Neural cell (in vitro differentiated cells): Measurements from ENCODE around the gene CHST8. TPM values are rescaled to one million over a fixed set of nuclear protein-coding genes. Genes with fewer than 3 reads are reported as not detected.

ENCODE experiments used
- H2AFZ ChIP-seq: fragments of 200-600, 300-800 bp; sonication (generic), shearing (Covaris generic); 2 replicates; pipeline ENCODE4 v1.6.0; 2014; ENCODE audit warnings: low read depth, mild to moderate bottlenecking, antibody characterized with exemption, low read length, moderate library complexity
- H3F3A ChIP-seq: fragments of 200-600 bp; shearing (Covaris generic); 2 replicates; pipeline ENCODE4 v1.6.1; 2016; ENCODE audit warnings: mild to moderate bottlenecking, moderate library complexity, mixed read lengths, antibody characterized with exemption, low read length; ENCODE audit not compliant: insufficient read depth, poor library complexity, severe bottlenecking
- H3K27ac ChIP-seq: fragments of 200-600, 300-800 bp; sonication (generic), shearing (Covaris generic); 2 replicates; pipeline ENCODE4 v1.5.1; 2014; ENCODE audit warnings: mild to moderate bottlenecking, low read length, moderate library complexity
- H3K27me3 ChIP-seq: fragments of 300-800, 200-600 bp; sonication (generic), shearing (Covaris generic); 2 replicates; pipeline ENCODE4 v1.6.0; 2014; ENCODE audit warnings: mild to moderate bottlenecking, low read depth, low read length, moderate library complexity; ENCODE audit not compliant: insufficient read depth
- H3K36me3 ChIP-seq: fragments of 300-800, 200-600 bp; sonication (generic), shearing (Covaris generic); 2 replicates; pipeline ENCODE4 v1.5.1; 2014; ENCODE audit warnings: mild to moderate bottlenecking, antibody characterized with exemption, low read length, moderate library complexity; ENCODE audit not compliant: insufficient read depth
- H3K4me2 ChIP-seq: fragments of 300-800, 200-600 bp; sonication (generic), shearing (Covaris generic); 2 replicates; pipeline ENCODE4 v1.6.0; 2014; ENCODE audit warnings: mild to moderate bottlenecking, low read length
- H3K4me3 ChIP-seq: fragments of 300-800, 200-600 bp; sonication (generic), shearing (Covaris generic); 2 replicates; pipeline ENCODE4 v1.5.1; 2014; ENCODE audit warnings: mild to moderate bottlenecking, low read length, moderate library complexity
- H3K79me2 ChIP-seq: fragments of 200-600 bp; shearing (Covaris generic); replicated peaks from 2 replicates; pipeline ENCODE4 v1.6.0; 2014; ENCODE audit warnings: mild to moderate bottlenecking, low read length, moderate library complexity; ENCODE audit not compliant: insufficient read depth
- H3K9ac ChIP-seq: fragments of 300-800, 200-600 bp; sonication (generic), shearing (Covaris generic); 2 replicates; pipeline ENCODE4 v1.6.1; 2016; ENCODE audit warnings: mild to moderate bottlenecking, low read length, mixed read lengths
- H3K9me2 ChIP-seq: fragments of 200-600 bp; shearing (Covaris generic); 2 replicates; pipeline ENCODE4 v1.6.1; 2016; ENCODE audit warnings: mild to moderate bottlenecking, low read length, mixed read lengths; ENCODE audit not compliant: insufficient read depth
- H3K9me3 ChIP-seq: fragments of 200-600, 300-800 bp; sonication (generic), shearing (Covaris generic); 2 replicates; pipeline ENCODE4 v1.6.1; 2016; ENCODE audit warnings: mild to moderate bottlenecking, mixed run types, low read length, moderate library complexity, mixed read lengths
- H4K20me1 ChIP-seq: fragments of 200-600 bp; shearing (Covaris generic); 2 replicates; pipeline ENCODE4 v1.6.1; 2016; ENCODE audit warnings: mild to moderate bottlenecking, mixed run types; ENCODE audit not compliant: insufficient read depth
- CTCF ChIP-seq: fragments of 450-650 bp; IDR thresholded peaks from 2 replicates; pipeline ENCODE4 v1.5.1; 2014; ENCODE audit warnings: antibody characterized with exemption, mild to moderate bottlenecking, moderate library complexity; ENCODE audit not compliant: poor library complexity, severe bottlenecking
- EP300 ChIP-seq: fragments of 450-650 bp; conservative IDR thresholded peaks from 2 replicates; pipeline ENCODE4 v1.6.1; 2014; ENCODE audit warnings: antibody characterized with exemption, mild to moderate bottlenecking, moderate library complexity; ENCODE audit not compliant: poor library complexity, severe bottlenecking
- EZH2 ChIP-seq: fragments of 200-600, 300-800 bp; shearing (Covaris generic), sonication (generic); IDR thresholded peaks from 2 replicates; pipeline ENCODE4 v1.6.1; 2014; ENCODE audit warnings: antibody characterized with exemption, low read length, borderline replicate concordance, mild to moderate bottlenecking; ENCODE audit not compliant: insufficient read depth, poor library complexity, severe bottlenecking
- MXI1 ChIP-seq: fragments of 450-650 bp; conservative IDR thresholded peaks from 2 replicates; pipeline ENCODE4 v1.6.1; 2014; ENCODE audit warnings: antibody characterized with exemption, mild to moderate bottlenecking; ENCODE audit not compliant: poor library complexity, severe bottlenecking
- POLR2AphosphoS5 ChIP-seq: IDR thresholded peaks from 2 replicates; pipeline ENCODE4 v1.6.1; 2012
- RAD21 ChIP-seq: fragments of 450-650 bp; conservative IDR thresholded peaks from 2 replicates; pipeline ENCODE4 v1.6.1; 2014; ENCODE audit warnings: antibody characterized with exemption, mild to moderate bottlenecking, moderate library complexity
- REST ChIP-seq: IDR thresholded peaks from 2 replicates; pipeline ENCODE4 v1.6.1; 2012; ENCODE audit warnings: borderline replicate concordance
- SMC3 ChIP-seq: fragments of 450-650 bp; conservative IDR thresholded peaks from 2 replicates; pipeline ENCODE4 v1.6.1; 2014; ENCODE audit warnings: antibody characterized with exemption, mild to moderate bottlenecking, moderate library complexity; ENCODE audit not compliant: poor library complexity
- TAF1 ChIP-seq: IDR thresholded peaks from 2 replicates; pipeline ENCODE4 v1.6.1; 2012; ENCODE audit warnings: low read depth
- polyA plus RNA-seq: library from polyadenylated mRNA; depleted of rRNA; stranded (reverse); fragments of >200 nt; gene quantifications from 2 replicates; pipeline ENCODE4 v1.2.3, GENCODE V29; 2014

CHST8 gene
- polyA plus RNA-seq, 1 donor from 2014 or later: 7.1 TPM

GRCh38 chr19:33810821-33811220, 189.1 kb downstream of the CHST8 start:
- H3K9me2 ChIP-seq: no peaks in the 10 kb centered on the region
- H3K79me2 ChIP-seq: no peaks in the 10 kb centered on the region

GRCh38 chr19:33811246-33811645, 189.5 kb downstream of the CHST8 start:
- H4K20me1 ChIP-seq: no peaks in the 10 kb centered on the region
- TF ChIP-seq RAD21: no peak
- no peak for TF ChIP-seq EP300
- H3K4me2 ChIP-seq: no peak overlapping the region
- no peak overlapping the region for H3K4me3 ChIP-seq
- no peaks in the 10 kb centered on the region for H3K9me3 ChIP-seq
- no peaks in the 10 kb centered on the region for H3F3A ChIP-seq
- no peaks in the 10 kb centered on the region for H3K9me2 ChIP-seq
- H2AFZ ChIP-seq: no peak overlapping the region
- no peaks in the 10 kb centered on the region for H3K79me2 ChIP-seq
- no peaks in the 10 kb centered on the region for H3K27me3 ChIP-seq
- H3K36me3 ChIP-seq: no peaks in the 10 kb centered on the region
- H3K27ac ChIP-seq: no peak overlapping the region
- H3K9ac ChIP-seq: no peak overlapping the region

More at GRCh38 chr19:33810821-33811220, 189.1 kb downstream of the CHST8 start:
- TF ChIP-seq TAF1 (no peak), MXI1 (no peak), RAD21 (no peak), CTCF (no peak), SMC3 (no peak), EP300 (no peak), REST (no peak), EZH2 (no peak), POLR2AphosphoS5 (no peak)
- no peak overlapping the region for H3K27ac ChIP-seq
- no peak overlapping the region for H3K9ac ChIP-seq
- H3K36me3 ChIP-seq: no peaks in the 10 kb centered on the region
- no peaks in the 10 kb centered on the region for H3K9me3 ChIP-seq
- no peaks in the 10 kb centered on the region for H4K20me1 ChIP-seq
- no peak overlapping the region for H3K4me3 ChIP-seq
- no peaks in the 10 kb centered on the region for H3F3A ChIP-seq
- no peak overlapping the region for H2AFZ ChIP-seq
- no peak overlapping the region for H3K4me2 ChIP-seq
- H3K27me3 ChIP-seq: no peaks in the 10 kb centered on the region
